ENCODE data around the gene KIF18B.

- TF ChIP-seq CTCF (conservative IDR thresholded peaks at IDR 0.05): no peak
- no peak for TF ChIP-seq EZH2 (IDR thresholded peaks at IDR 0.05; ENCODE audit: low read depth)
Observed at GRCh38 chr17:44981221-44981968, 33.8 kb upstream of the KIF18B start.
